Amniotic stem cell (primary cell): Measurements from ENCODE around the gene GTF2H3.

ENCODE experiments used
- DNase-seq: peaks from one replicate; lab custom pipeline; 2025; lab: John Stamatoyannopoulos, UW

GTF2H3 gene

DNA sequence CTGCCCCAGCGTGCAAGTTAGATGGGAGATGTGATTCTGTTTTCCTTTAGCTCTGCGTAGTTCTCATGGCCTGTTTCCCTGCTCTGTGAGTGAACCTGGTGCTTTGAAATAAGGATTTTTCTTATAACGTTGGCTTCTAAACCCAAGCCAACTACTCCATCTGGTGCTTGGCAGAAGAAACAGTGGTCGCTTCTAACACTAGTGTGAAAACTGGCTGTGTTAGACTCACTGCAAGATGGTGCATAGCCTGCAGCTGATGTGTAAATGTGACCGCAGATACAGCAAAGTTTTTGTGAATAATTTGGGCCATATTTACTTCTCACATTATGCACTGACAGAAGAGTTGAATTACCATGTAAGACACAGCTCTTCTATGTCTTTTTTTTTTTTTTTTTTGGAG lies 12.2 kb downstream of the GTF2H3 start:
- no peak for DNase-seq

DNA sequence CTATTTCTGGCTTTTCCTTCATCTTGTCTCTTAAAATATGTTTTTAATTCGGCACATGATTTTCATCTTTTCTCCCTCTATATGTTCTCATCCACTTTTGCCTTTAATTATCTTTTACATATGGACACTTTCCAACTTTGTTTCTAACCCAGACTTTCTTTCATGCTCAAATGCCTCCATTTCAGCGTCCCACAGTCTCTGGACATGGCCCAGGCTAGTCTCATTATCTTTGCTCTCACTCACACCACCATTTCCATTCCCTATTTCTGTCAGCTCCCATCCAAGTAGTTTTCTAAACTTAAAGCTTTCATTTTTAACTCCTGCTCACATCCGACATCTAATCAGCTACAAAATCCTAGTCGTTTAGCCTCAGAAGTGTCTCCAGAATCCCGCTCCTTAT lies 14.8 kb downstream of the GTF2H3 start:
- no peak for DNase-seq

DNA sequence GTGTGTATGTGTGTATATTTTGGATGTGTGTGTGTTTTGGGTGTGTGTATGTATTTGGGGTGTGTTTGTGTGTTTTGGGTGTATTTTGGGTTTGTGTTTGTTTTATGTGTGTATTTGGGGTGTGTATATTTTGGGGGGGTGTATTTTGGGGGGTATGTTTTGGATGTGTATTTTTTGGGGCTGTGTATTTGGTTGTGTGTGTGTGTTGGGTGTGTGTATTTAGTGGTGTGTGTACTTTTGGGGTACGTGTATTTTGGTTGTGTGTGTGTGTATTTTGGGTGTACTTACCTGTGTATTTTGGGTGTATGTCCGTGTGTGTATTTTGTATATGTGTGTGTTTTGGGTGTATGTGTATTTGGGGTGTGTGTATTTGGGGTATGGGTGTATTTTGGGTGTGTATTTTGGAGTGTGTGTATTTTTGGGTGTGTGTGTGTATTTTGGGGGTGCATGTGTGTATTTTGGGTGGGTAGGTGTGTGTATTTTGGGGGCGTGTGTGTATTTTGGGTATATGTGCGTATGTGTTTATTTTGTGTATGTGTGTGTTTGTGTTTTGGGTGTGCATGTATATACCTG lies 20.6 kb downstream of the GTF2H3 start:
- no peak for DNase-seq

DNA sequence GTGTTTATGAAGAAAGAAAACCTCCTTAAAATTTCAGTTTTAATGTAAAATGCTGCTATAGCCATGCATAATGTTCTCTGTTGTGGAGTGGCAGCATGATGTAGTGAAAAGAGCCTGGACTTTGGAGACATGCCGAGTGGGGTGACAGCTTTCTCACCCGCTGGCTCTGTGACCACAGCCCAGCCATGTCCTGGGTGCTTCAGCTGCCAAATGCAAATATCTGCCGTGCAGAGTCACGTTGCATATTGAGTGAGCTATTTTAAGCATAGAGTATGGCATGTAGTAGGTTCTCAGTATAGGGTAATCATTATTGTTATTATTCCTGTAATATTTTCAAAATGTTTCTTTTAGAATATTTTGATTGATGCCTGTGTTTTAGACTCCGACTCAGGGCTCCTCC lies 21.8 kb downstream of the GTF2H3 start:
- no peak for DNase-seq

DNA sequence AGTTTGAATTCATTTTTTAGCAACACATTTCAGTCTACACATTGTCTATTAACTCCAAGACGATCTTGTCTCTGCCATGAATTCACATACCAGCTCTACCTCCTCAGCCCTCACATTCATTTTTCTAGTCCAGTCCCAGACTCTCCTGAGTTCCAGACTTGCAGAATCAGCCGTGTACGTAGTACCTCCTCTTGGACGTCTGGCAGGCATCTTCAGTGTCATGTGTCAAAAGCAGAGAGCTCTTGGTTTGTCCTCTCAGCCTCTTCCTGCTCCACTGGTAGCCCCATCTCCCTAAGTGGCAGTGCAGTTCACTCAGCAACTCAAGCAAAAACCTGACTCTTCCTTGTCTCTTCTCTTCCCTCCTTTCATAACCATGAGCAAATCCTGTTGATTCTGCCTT lies 22.8 kb downstream of the GTF2H3 start:
- no peak for DNase-seq

DNA sequence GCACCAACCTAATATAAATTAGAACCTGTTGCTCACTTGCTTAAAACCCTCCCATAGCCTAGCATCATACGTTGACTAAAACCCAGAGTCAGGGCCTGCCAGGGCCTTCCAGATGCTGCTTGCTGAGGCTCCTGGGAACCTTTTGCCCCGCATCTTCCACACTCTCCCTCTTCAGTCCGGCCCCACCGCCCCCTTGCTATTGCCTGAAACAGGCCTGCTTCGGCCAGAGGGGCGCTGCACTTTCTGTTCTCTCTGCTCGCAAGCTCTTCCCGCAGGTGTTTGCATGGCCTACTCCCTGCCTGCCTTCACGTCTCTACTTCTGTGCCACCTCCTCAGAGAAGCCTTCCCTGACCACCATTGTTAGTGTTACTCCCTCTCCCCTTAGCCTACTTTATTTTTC lies 23.6 kb downstream of the GTF2H3 start:
- DNase-seq = no peak

DNA sequence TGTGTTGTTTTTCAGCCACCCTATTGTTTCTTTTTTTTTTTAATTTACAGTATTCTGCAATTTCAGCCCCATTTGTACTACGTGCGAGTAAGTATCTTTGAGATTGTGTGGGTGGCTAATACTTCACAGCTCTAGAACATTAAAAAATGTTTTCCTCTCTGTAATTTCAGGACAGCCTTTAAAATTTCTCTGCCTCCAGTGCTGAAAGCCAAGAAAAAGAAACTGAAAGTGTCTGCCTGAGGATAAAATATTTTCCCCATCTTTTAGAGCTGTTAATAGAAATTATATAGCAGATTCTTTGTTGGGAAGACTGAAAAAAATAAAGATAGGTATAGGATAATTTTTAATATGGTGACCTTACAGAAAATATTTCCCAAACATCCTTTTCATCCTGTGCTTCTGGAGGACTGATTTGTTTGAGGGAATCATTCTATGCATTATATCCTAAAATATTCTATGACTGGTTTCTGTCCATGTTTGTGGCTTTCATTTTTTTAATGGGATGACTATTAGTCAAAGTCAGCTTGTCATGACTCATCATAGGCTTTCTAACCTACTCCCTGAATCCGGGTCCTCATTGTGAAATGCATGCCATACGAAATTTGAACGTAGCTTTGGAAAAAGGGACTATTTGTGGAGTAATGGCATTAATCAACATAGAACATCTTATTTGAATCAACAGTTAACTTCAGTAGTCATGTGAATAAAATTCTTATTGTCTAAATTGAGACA lies 26.5 kb downstream of the GTF2H3 start:
- DNase-seq = peak; percentile 76

DNA sequence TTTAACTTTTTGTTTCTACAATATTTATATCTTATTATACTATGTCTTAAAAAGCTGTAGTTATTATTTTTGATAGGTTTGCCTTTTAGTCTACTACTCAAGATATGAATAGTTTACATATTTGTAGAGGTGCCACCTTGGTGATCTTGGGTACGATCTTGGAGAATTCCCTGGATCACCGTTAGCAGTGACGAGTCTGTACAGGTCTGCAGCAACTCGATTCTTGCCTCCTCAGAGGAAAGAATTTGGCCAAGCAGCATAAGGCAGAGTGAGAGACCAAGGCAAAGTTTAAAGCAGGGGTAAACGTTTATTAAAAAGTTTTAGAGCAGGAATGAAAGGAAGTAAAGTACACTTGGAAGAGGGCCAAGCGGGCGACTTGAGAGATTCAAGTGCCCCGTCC lies 34.1 kb downstream of the GTF2H3 start:
- DNase-seq = no peak

DNA sequence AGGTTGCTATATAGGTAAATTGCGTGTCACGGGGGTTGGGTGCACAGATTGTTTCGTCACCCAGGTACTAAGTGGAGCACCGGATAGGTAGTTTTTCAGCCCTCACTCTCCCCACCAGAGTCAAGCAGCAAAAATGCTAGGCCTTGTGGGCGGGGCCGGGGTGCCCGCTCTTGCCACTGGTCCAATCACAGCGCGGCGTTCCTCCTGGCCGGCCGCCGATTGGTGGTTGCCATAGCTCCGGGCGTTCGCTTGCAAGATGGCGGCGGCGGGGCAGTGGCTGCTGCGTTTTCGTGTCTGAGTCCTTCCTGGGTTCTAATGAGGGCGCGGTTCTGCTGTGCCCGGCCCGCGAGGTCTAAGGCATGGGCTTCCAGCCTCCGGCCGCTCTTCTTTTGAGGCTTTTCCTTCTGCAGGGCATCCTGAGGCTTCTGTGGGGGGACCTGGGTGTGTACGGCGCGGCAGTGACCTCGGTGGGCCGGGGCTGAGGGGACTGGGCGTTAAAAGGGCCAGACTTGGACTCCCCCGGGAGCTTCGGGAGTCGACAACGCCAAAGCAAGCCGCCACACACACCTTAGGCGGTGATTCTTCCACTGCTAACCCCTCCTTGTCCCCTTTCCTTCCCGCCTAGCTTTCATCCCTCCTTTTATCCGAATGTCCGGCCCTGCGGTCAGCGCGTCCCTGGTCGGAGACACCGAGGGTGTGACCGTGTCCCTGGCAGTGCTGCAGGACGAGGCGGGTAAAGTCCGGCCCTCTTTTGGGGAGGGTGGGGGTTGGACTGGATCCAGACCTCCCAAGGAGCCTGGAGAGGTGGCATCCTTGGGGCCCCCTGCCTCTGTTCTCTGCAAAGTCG lies 37.5 kb downstream of the GTF2H3 start, which contains the start of gene TCTN2:
Gene TCTN2, plus strand, starts transcription at position 232 of the 847 bp plus-strand sequence. Its CDS starts 128 bp downstream, at position 360.
- peak; percentile 89 for DNase-seq

DNA sequence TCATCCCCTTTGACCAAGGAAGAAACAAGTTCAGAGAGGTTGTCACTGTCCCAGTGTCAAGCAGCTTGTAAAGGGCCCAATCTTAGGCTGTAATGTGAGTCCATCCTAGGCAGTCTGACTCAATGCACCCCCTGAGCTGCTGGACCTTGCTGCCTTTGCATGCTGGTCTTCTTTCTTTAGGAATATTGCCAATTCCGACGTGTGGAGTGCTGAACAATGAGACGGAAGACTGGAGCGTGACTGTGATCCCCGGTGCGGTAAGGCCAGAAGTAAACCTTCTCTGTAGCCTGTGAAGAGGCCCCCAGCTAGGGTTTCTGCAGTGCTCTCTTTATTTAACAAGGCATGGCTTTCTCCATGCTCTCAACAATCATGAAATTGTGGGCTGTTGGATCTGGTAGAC lies 38.2 kb downstream of the GTF2H3 start:
- no peak for DNase-seq

DNA sequence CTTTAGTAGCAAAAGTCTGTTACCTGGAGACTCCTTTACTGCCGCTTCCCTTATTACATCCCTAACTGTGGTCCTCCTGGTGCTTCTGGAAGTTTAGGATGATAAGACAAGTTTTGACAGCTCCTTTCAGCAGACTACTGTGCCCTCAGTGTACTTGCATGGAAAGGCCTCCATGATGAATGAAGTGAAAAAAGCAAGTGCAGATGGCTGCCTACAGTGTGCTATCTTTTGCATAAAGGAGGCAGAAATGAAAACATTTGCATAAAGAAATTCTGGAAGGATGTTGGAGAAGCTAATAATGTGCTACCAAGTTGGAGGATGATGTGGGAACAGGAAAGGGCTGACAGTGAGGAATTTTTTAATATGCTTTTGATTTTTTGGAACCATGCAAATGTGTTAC lies 41.8 kb downstream of the GTF2H3 start:
- DNase-seq = no peak

DNA sequence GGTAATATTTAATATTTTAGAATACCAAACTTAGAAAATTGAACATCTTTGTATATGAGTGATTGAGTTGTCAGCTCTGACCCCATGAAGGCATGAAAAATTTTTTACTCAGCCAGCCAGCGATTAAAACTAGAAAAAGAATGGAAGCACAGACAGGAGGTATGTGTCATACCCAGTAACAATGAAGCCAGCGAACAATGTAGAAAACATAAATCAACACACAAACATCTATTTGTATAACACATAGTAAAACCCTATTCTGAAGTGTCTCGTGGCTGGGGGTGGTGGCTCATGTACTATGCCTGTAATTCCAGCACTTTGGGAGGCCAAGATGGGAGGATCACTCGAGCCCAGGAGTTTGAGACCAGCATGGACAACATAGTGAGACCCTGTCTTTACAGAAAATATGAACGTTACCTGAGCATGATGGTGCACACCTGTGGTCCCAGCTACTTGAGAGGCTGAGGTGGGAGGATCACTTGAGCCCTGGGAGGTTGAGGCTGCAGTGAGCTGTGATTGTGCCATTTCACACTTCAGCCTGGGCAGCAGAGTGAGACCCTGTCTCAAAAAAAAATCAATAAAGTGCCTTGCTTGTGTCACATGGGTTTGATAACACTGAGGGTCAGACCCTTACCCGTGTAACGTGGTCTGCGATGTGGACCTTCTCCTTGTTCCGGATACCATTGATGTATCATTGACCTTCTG lies 43.1 kb downstream of the GTF2H3 start:
- no peak for DNase-seq

DNA sequence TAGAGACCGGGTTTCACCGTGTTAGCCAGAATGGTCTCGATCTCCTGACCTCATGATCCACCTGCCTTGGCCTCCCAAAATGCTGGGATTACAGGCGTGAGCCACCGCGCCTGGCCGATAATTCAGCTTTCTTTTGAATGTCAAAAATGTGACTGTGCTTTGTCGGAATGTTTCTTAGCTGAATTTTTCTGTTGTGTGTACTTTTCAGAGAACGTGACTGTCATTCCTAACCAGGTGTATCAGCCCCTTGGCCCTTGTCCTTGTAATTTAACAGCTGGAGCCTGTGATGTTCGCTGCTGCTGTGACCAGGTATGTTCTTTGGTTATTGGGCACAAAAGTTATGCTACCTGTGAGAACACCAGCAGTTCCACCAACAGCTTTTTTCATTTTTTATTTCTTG lies 45.4 kb downstream of the GTF2H3 start:
- no peak for DNase-seq

DNA sequence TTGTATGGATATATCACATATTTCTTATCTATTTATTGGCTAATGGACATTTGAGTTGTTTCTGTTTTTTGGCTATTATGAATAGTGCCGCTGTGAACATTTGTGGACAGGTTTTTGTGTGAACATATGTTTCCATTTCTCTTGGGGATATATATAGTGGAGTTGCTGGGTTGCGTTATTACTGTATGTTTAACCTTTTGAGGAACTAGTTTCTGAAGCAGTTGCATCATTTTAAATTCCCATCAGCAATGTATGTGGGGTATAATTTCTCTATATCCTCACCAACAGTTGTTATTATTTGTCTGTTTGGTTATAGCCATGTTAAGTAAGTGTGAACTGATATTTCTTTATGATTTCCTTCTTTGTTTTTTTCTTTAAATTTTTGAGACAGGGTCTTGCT lies 48.0 kb downstream of the GTF2H3 start:
- DNase-seq = no peak

DNA sequence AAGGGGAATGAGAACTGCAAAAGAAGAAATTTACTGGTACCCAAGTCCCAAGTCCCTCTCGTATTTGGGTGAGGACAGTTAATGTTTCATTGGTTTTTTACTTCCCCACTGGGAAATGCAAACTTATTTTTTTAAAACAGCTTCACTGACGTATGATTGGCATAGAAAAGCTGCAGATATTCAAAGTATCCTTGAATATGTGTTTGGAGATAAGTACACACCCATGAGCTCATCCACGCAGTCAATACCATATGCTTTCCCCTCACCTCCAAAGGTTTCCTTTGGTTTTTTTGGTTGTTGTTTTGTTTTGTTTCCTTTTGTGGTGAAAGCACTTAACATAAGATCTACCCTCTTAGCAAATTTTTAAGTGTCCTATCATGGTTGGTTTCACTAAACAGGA lies 50.3 kb downstream of the GTF2H3 start:
- DNase-seq = no peak

DNA sequence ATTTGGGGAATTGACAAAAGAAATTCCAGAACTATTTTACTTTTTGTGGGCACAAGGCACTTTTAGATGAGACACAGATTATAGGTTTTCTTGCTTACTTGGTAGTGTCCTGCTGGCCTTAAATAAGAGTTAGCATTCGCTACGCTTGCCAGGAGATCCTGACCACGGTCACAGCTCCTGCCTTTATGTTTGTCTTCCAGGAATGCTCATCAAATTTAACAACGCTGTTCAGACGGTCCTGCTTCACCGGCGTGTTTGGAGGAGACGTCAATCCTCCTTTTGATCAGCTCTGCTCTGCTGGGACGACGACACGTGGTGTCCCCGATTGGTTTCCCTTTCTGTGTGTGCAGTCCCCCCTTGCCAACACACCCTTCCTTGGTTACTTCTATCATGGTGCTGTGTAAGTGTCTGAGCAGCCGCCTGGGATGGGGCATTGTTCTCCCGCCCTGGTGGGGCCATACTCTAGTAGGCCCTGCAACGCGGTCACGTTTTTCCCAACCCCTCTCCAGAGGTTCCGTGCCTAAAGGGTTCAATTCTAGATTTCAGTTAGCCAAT lies 53.1 kb downstream of the GTF2H3 start:
- DNase-seq = no peak

DNA sequence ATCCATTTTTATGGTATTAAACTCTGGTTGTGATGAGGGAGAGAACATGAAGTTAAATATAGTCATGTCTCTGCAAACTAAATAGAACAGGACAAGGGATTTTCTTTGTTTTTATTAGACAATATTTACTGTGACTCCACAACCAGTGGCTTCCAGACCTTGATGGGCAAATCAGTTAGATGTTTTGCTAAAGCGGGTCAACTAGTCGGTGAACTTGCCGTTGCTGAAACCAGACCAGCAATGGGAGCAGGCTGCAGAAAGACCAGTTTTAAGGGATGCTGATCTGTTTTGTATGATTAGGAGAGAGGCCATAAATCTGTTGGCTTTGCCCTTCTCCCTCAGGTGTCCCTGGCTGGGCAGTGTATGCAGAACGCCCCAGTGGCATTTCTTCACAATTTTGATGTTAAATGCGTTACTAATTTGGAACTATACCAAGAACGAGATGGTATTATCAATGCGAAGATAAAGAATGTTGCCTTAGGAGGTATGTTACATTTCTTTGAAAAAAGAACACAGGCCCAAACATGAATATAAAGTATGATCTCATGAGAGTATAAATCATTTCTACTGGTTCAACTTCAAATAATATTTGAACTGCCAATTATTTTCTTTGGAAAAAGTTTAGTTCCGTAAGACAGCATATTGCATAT lies 56.7 kb downstream of the GTF2H3 start:
- DNase-seq = no peak

DNA sequence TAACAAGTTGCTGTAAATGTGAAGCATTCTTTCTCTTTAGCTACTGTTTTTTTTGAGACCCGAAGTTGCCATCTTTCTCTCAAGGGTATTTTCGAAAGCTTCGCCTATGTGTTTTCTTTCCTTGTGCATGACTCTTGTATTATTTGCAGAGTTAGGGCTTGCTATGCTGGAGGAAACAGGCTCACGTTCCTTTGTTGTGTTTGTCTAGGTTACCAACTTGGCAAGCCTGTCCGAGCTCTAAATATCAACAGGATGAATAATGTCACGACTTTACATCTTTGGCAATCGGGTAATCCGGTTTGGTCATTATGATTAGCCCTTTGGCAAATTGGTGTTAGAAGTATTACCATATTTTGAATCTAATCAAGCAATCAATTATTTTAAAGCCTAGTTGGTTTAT lies 62.6 kb downstream of the GTF2H3 start:
- DNase-seq = no peak

DNA sequence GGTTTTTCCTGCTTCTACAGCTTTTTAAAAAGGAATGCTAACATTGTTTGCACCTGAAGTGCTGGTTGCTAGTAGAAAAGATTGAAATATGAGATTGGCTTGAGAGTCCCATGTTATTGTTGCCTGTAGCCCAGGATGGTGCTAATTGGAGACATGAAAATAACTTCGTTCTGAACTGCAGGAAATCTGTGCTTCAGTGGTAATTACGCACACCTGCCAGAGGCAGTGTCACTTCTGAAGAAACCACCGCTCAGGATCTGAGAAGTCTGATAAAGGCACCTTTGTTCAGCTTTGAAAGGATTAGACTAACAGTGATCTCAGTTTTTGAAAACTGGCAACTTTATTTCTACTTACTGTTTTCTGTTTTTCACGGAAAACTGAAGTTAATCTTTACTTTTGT lies 63.0 kb downstream of the GTF2H3 start:
- no peak for DNase-seq

DNA sequence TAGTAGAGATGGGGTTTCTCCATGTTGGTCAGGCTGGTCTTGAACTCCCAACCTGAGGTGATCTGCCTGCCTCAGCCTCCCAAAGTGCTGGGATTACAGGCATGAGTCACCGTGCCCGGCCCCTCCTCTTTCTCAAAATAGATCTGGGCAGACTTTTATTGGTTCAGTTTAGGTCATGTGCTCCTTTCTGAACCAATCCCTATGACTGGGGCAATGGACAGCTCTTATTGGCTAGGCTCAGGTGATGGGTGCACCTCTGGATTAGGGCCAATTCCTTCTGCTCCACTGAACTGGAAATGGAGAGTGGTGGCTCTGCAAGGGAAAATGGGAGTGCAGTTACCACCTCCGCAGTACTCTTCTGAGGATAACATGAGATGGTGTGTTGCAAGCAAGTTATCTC lies 72.3 kb downstream of the GTF2H3 start:
- no peak for DNase-seq

DNA sequence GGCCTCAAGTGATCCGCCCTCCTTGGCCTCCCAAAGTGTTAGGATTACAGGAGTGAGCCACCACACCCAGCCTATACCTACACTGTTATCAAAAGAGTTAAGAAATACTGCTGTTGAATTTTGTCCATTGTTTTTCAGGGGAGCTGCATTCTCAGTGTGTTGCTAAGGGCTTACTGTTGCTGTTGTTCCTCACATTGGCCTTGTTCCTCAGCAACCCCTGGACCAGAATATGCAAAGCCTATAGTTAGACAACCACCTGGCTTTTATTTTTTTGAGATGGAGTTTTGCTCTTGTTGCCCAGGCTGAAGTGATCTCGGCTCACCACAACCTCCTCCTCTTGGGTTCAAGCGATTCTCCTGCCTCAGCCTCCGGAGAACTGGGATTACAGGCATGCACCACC lies 73.8 kb downstream of the GTF2H3 start:
- DNase-seq = no peak
